ENCODE results near the gene ZNF519. TPM values are rescaled to one million over a fixed set of nuclear protein-coding genes. Genes with fewer than 3 reads are reported as not detected.

ZNF519 gene
- total and polyA plus RNA-seq, 12 donors: 1.0 to 5.8 (median 2.7) TPM

GRCh38 chr18:14098428-14098827 is 33.8 kb downstream of the ZNF519 start:
- Histone ChIP-seq H3K36me3 (peaks cover 0 to 10% (median 0%) of the 10 kb centered on the region in 9 donors), H3K4me3 (no peak overlapping the region), H3K27ac (no peak overlapping the region), H3K9me3 (peaks cover 0 to 12% (median 0%) of the 10 kb centered on the region in 11 donors), H3K27me3 (no peaks in the 10 kb centered on the region), H3K4me1 (no peaks in the 10 kb centered on the region)
- intact Hi-C loops (cut with DNase I): no loop called here
- no peak for ATAC-seq
- WGBS, 2 donors: 80% methylated on average over 6 of the region's 6 CpGs
- DNase-seq: no peak
- TF ChIP-seq, protein P1, sequence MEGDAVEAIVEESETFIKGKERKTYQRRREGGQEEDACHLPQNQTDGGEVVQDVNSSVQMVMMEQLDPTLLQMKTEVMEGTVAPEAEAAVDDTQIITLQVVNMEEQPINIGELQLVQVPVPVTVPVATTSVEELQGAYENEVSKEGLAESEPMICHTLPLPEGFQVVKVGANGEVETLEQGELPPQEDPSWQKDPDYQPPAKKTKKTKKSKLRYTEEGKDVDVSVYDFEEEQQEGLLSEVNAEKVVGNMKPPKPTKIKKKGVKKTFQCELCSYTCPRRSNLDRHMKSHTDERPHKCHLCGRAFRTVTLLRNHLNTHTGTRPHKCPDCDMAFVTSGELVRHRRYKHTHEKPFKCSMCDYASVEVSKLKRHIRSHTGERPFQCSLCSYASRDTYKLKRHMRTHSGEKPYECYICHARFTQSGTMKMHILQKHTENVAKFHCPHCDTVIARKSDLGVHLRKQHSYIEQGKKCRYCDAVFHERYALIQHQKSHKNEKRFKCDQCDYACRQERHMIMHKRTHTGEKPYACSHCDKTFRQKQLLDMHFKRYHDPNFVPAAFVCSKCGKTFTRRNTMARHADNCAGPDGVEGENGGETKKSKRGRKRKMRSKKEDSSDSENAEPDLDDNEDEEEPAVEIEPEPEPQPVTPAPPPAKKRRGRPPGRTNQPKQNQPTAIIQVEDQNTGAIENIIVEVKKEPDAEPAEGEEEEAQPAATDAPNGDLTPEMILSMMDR (IDR thresholded peaks at IDR 0.05): no peak

DNA sequence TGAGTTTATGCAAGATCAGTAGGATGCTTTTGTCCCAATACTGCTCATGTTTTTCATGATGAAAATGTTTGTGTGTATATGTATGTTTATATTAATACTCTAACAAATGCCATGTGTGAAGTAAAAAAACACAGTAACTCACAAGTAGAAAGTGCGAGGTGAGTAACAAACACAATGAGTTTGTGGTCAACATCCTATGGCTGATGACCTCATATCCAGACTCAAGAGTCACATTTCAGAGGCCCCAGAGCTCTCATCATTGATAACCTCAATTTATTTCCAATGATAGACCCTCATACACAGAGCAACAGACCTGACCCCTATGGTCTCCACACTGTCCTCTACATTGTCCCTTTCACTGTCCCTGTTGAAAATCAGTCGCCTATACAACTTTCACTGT is 34.5 kb downstream of the ZNF519 start:
- DNase-seq: no peak

DNA sequence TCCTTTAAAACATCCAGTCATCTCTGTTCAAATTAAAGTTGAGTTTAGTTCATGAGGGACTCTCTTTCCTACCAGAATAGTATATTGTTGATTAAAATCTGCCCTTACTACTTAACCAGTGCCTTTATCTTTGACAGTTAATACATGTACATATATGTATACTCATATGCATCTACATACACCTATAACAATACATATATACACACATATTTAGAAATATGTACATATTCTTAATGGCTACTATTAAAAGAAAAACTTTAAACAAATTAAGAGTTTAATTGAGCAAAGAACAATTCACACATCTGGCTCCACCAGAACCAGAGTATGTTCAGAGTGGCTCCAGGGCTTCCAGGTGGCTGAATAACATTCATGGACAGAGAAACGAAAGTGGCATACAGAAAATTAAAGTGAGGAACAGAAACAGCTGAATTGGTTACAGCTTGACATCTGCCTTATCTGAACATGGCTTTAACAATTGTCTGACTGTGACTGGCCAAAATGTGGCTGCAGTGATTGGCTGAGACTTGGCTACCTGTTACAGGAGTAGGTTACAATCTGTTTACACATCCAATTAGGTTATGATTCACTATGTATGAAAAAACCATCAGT is 38.8 kb downstream of the ZNF519 start:
- Histone ChIP-seq H3K27me3 (no peaks in the 10 kb centered on the region), H3K4me3 (no peak overlapping the region), H3K4me1 (no peaks in the 10 kb centered on the region), H3K27ac (no peak overlapping the region), H3K36me3 (peaks cover 0 to 7% (median 0%) of the 10 kb centered on the region in 9 donors), H3K9me3 (no peaks in the 10 kb centered on the region)
- DNase-seq: no peak
- ATAC-seq: no peak
- WGBS, 2 donors: 71 to 81% methylated on average over 1 of the region's 1 CpG
- TF ChIP-seq, protein P1 (IDR thresholded peaks at IDR 0.05): no peak
- intact Hi-C loops (cut with DNase I): no loop called here

More for the DNA sequence above, 34.5 kb downstream of the ZNF519 start:
- H3K36me3 ChIP-seq: peaks cover 0 to 10% (median 0%) of the 10 kb centered on the region in 9 donors
- TF ChIP-seq, protein P1 (IDR thresholded peaks at IDR 0.05): no peak
- WGBS, 2 donors: 95 to 100% methylated on average over 2 of the region's 2 CpGs
- intact Hi-C loops (cut with DNase I): no loop called here
- no peak overlapping the region for H3K27ac ChIP-seq
- ATAC-seq: no peak
- no peaks in the 10 kb centered on the region for H3K27me3 ChIP-seq
- H3K4me1 ChIP-seq: no peaks in the 10 kb centered on the region
- peaks cover 0 to 6% (median 0%) of the 10 kb centered on the region in 11 donors for H3K9me3 ChIP-seq
- H3K4me3 ChIP-seq: no peak overlapping the region

DNA sequence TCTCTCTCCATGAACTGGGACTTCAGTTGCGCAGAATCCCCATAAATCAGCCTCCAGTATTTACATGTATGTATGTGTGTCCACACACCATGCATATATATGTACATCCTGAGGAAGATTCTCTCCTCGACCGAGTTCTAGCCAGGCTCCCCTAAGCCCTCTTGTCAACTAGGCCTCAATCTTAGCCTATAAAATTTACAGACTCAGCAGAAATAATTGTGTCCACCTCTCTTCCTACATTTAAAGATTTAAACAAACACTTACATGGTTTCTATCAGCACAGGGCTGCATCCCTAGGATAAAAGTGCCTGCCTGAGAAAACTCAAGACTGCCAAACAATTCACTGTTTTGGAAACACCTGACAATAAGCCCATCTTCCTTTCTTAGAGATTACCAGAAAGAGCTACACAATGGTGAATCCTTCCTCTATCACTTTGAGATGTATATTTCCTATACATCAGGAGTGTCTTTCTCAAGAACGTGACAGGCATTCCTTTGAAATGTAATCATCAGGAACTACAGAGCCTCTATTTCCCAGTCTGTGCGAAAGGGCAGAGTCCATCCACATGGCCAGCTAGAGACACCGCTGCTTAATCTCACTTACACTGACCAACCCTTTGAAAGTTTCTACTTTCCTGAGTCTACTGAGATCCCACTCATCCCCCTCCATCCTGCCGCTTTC is 39.5 kb downstream of the ZNF519 start:
- intact Hi-C loops (cut with DNase I): loop anchor here in 1 of 10 donors (1.0 kb wide), 1 partner anchor 28 kb away; no protein-coding TSS in a partner anchor
- WGBS, 2 donors: 80 to 83% methylated on average over 7 of the region's 7 CpGs
- no peak for ATAC-seq

More for the DNA sequence above, 39.5 kb downstream of the ZNF519 start:
- no peak for DNase-seq
- H3K36me3 ChIP-seq: peaks cover 0 to 7% (median 0%) of the 10 kb centered on the region in 9 donors
- TF ChIP-seq, protein P1 (IDR thresholded peaks at IDR 0.05): no peak
- no peaks in the 10 kb centered on the region for H3K9me3 ChIP-seq
- H3K27me3 ChIP-seq: no peaks in the 10 kb centered on the region
- H3K27ac ChIP-seq: no peak overlapping the region
- no peak overlapping the region for H3K4me3 ChIP-seq
- H3K4me1 ChIP-seq: no peaks in the 10 kb centered on the region

Data from heart right ventricle (tissue), 16 donors.